Testis (tissue), 3 donors: ENCODE measurements around the gene GNRHR. TPM values are rescaled to one million over a fixed set of nuclear protein-coding genes. Genes with fewer than 3 reads are reported as not detected.

ENCODE experiments used
- DNase-seq: peaks from one replicate; pipeline ENCODE4 v3.0.0-alpha.2; 2019
- H3K27ac ChIP-seq, 2 donors: fragments of 200-600 bp; sonication (generic); one replicate each; pipeline ENCODE4 v1.5.1; 2019
- H3K27me3 ChIP-seq: fragments of 200-600 bp; sonication (generic); one replicate; pipeline ENCODE4 v1.5.1; 2019
- H3K36me3 ChIP-seq: fragments of 200-600 bp; sonication (generic); one replicate; pipeline ENCODE4 v1.5.1; 2017; ENCODE audit warnings: low read depth; ENCODE audit errors: missing control alignments
- H3K4me1 ChIP-seq: fragments of 200-600 bp; sonication (generic); one replicate; pipeline ENCODE4 v1.5.1; 2019
- H3K4me3 ChIP-seq, 2 donors: fragments of 200-600 bp; sonication (generic); one replicate each; pipeline ENCODE4 v1.5.1; 2017 to 2019
- H3K9me3 ChIP-seq: fragments of 200-600 bp; sonication (generic); one replicate; pipeline ENCODE4 v1.5.1; 2017
- POLR2A ChIP-seq: fragments of 450-650 bp; IDR thresholded peaks from one replicate; pipeline ENCODE4 v1.6.1; 2017; ENCODE audit warnings: antibody characterized with exemption, mild to moderate bottlenecking, moderate library complexity
- WGBS, 2 donors: methylation state at CpG; one replicate each; pipeline ENCODE4 v1.1.5; 2018; 5-methylcytosine and 5-hydroxymethylcytosine counted together
- intact Hi-C: fragments of 100-400 bp; cut with DNase I; formaldehyde crosslinking; loops from one replicate; pipeline ENCODE4 v1.15.1; 2023; ENCODE audit warnings: low total_unique reads
- polyA plus RNA-seq: library from polyadenylated mRNA; stranded (reverse); fragments of 350-450 nt; fragmentation: Illumina TruSeq; extraction: RNeasy Lipid Tissue Mini Kit (QIAGEN cat#74804); gene quantifications from one replicate; pipeline ENCODE4 v1.2.3, GENCODE V29; 2014; ENCODE audit warnings: low read depth, low replicate concordance; ENCODE audit not compliant: insufficient read depth
- total RNA-seq, 2 donors: library from RNA; depleted of rRNA; stranded (reverse); fragments of >200 nt; gene quantifications; one replicate each; pipeline ENCODE4 v1.2.3, GENCODE V29; 2016
- TF ChIP-seq, protein P1 (sequence below), 3 experiments: fragments of 450-650 bp in 2 of 3; fragments of 200-600 bp in 1 of 3; sonication (generic) in 1 of 3; IDR thresholded peaks; one replicate each; pipeline ENCODE4 v1.5.1; 2016 to 2019; ENCODE audit warnings: antibody characterized with exemption in 3 of 3, mild to moderate bottlenecking in 2 of 3, moderate library complexity in 1 of 3

The GNRHR gene
- total and polyA plus RNA-seq, 3 donors from 2014 or later, result 0.16 TPM; not detected in 2

DNA sequence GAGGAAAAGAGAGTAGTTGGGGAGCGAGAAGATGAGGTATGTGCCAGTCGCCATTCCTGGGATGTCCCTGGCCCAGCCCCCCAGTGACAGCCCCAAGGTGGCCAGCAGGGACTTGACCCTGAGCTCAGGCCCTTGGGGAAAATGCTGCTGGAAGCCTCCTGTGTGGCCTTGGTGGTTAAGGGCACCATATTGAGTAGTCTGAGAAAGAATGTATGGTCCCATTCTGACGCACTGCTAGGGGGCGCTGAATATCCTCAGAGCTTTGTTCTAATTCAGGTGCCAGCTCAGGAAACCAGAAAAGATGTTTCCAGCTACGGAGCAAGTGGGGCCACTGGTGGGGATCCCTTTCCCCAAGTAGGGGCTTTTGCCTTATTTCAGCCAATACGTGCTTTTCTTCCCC is 39.2 kb downstream of the GNRHR start:
- no peak for TF ChIP-seq POLR2A
- TF ChIP-seq, protein P1, sequence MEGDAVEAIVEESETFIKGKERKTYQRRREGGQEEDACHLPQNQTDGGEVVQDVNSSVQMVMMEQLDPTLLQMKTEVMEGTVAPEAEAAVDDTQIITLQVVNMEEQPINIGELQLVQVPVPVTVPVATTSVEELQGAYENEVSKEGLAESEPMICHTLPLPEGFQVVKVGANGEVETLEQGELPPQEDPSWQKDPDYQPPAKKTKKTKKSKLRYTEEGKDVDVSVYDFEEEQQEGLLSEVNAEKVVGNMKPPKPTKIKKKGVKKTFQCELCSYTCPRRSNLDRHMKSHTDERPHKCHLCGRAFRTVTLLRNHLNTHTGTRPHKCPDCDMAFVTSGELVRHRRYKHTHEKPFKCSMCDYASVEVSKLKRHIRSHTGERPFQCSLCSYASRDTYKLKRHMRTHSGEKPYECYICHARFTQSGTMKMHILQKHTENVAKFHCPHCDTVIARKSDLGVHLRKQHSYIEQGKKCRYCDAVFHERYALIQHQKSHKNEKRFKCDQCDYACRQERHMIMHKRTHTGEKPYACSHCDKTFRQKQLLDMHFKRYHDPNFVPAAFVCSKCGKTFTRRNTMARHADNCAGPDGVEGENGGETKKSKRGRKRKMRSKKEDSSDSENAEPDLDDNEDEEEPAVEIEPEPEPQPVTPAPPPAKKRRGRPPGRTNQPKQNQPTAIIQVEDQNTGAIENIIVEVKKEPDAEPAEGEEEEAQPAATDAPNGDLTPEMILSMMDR (IDR thresholded peaks at IDR 0.05), result no peak
- Histone ChIP-seq H3K4me3 (no peak overlapping the region), H3K27me3 (no peaks in the 10 kb centered on the region), H3K9me3 (no peaks in the 10 kb centered on the region), H3K36me3 (no peaks in the 10 kb centered on the region), H3K4me1 (no peaks in the 10 kb centered on the region), H3K27ac (no peak overlapping the region)
- no peak for DNase-seq
- intact Hi-C loops, result no loop called here
- 94 to 97% methylated on average over 6 of the region's 6 CpGs for WGBS, 2 donors

DNA sequence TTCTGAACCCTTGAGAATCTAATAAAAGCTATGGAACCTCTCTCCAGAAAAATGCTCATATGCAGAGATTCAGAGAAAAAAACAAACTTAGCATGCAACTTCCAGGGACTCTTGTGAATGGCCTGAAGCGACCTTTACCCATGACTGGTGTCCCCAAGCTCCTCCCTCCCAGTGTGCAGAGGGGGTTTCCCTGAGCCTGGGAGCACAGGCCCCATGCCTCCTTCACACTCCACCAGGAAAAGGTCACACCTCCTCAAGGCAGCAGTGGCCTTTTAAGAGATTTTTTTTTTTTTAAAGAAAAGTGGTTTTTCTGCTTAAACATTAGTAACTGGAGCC is 40.0 kb downstream of the GNRHR start:
- no peaks in the 10 kb centered on the region for H3K4me1 ChIP-seq
- no peaks in the 10 kb centered on the region for H3K36me3 ChIP-seq
- no peak overlapping the region for H3K4me3 ChIP-seq
- H3K27ac ChIP-seq, result no peak overlapping the region
- DNase-seq, result no peak
- 93 to 100% methylated on average over 1 of the region's 1 CpG for WGBS, 2 donors
- H3K9me3 ChIP-seq, result no peaks in the 10 kb centered on the region
- no peaks in the 10 kb centered on the region for H3K27me3 ChIP-seq
- no peak for TF ChIP-seq POLR2A
- TF ChIP-seq, protein P1 (IDR thresholded peaks at IDR 0.05), result no peak
- intact Hi-C loops, result no loop called here

DNA sequence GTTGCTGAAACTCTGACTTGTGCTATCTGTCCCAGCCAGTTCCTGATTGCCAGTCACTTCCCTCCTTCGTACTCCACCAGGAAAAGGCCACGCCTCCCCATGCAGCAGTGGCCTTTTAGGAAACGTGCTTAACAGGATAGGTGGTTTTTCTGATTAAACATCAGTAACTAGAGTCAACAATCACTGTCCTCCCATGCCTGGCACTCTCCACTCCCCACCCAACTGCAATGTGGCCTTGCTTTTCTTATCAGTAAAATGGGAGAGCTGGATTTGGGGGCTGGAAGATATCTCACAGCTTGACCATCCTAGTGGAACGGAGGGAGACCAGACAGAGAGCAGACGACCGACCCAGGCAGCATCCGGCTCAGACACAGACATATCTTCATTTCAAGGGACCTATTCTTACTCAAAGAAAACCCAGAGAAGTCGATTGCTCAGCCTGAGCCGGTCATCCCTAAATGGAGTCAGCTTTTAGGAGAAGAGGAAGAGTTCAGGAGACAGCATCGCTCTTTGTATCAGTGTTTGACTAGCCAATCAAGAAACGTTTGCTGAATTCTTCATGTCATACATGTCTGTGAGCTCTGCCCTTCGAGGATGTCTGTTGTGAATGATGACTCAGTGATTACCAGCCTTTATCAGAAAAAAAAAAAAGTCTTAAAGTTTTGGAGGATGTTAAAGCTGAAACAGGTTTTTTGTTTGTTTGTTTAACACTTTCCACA is 40.5 kb downstream of the GNRHR start:
- TF ChIP-seq, protein P1 (IDR thresholded peaks at IDR 0.05), result no peak
- no peak for TF ChIP-seq POLR2A
- H3K27me3 ChIP-seq, result no peaks in the 10 kb centered on the region
- no peak overlapping the region for H3K27ac ChIP-seq
- intact Hi-C loops, result no loop called here
- no peak for DNase-seq
- 69 to 70% methylated on average over 8 to 12 of the region's 12 CpGs for WGBS, 2 donors
- H3K4me1 ChIP-seq, result no peaks in the 10 kb centered on the region
- H3K36me3 ChIP-seq, result no peaks in the 10 kb centered on the region
- H3K9me3 ChIP-seq, result no peaks in the 10 kb centered on the region
- H3K4me3 ChIP-seq, result no peak overlapping the region

DNA sequence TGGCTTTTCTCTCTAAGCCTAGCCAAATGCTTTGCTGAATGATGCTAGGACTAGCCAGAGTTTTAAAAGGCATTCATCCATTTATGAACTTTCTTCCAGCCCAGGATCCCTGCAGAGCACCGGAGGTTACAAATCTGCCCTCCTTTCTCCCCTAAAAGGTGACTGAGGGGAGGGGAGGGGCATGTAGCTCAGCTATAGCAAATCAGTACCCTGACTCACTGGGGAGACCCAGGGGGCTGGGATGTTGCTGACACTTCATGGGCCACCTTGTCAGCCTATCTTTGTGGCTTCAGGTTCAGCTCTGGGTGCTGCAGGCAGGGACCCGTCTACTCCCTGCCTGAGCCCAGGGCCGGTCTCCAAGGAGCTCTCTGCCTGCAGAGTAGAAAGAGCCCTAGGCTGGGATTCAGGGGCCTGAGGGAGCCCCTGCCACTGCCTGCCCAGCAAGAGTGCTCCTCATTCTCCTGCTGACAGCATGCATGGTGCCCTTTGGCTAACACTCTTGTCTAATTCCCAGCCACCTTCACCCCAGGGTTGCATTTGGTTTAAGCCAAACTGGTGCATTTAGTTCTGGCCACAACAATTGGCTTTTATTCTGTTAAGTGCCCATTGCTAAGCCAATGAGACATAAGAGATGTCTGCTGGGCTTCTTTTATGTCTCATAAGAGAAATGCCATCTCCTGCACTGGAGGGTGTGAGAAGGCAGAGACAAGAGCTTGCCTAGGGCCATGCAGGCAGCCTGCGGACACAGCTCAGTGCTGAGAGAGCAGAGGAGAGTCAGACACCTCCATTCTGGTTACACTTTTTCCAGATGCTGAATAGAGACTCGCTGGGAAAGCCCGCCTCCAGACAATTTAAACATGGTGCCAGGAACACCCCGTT is 41.3 kb downstream of the GNRHR start:
- 78 to 86% methylated on average over 5 of the region's 7 CpGs for WGBS, 2 donors
- no peaks in the 10 kb centered on the region for H3K9me3 ChIP-seq
- H3K4me1 ChIP-seq, result no peaks in the 10 kb centered on the region
- H3K36me3 ChIP-seq, result no peaks in the 10 kb centered on the region
- no peak overlapping the region for H3K27ac ChIP-seq
- DNase-seq, result no peak
- no peaks in the 10 kb centered on the region for H3K27me3 ChIP-seq
- H3K4me3 ChIP-seq, result no peak overlapping the region
- intact Hi-C loops, result no loop called here
- TF ChIP-seq POLR2A, result no peak
- TF ChIP-seq, protein P1 (IDR thresholded peaks at IDR 0.05), result no peak
